Vagina (tissue), 2 donors: Measurements from ENCODE around the gene LRMDA.

ENCODE experiments used
- POLR2A ChIP-seq, 2 donors: fragments of 450-650 bp; IDR thresholded peaks; one replicate each; pipeline ENCODE4 v1.6.1; 2017; ENCODE audit warnings: antibody characterized with exemption in 2 of 2, mild to moderate bottlenecking in 2 of 2, moderate library complexity in 2 of 2
- TF ChIP-seq, protein P1 (sequence below), 3 experiments: fragments of 450-650 bp in 2 of 3; fragments of 200-600 bp in 1 of 3; sonication (generic) in 1 of 3; IDR thresholded peaks; one replicate each; pipeline ENCODE4 v1.5.1; 2017 to 2019; ENCODE audit warnings: antibody characterized with exemption in 3 of 3, mild to moderate bottlenecking in 2 of 3, moderate library complexity in 2 of 3

DNA sequence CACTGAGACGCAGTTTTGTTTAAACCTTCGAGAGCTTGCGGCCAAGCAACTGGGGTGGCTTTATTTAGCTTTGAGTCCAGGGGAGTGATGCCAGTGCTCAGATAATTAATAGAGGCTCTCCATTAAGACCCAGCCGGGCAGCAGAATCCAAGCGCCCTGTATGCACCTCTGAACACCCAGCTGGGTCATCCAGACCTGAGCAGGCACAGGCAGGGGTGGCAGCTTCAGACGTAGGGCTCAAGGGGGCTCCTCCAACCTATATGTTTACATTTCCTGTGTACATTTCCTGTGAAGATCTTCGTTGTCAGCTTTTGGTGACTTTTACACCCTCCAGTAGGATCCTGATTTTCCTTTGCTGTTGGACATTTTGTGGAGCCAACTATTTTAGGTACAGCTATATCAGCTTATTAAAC is 719.5 kb downstream of the LRMDA start:
- TF ChIP-seq, protein P1, sequence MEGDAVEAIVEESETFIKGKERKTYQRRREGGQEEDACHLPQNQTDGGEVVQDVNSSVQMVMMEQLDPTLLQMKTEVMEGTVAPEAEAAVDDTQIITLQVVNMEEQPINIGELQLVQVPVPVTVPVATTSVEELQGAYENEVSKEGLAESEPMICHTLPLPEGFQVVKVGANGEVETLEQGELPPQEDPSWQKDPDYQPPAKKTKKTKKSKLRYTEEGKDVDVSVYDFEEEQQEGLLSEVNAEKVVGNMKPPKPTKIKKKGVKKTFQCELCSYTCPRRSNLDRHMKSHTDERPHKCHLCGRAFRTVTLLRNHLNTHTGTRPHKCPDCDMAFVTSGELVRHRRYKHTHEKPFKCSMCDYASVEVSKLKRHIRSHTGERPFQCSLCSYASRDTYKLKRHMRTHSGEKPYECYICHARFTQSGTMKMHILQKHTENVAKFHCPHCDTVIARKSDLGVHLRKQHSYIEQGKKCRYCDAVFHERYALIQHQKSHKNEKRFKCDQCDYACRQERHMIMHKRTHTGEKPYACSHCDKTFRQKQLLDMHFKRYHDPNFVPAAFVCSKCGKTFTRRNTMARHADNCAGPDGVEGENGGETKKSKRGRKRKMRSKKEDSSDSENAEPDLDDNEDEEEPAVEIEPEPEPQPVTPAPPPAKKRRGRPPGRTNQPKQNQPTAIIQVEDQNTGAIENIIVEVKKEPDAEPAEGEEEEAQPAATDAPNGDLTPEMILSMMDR (IDR thresholded peaks at IDR 0.05), result no peak
- no peak for TF ChIP-seq POLR2A (IDR thresholded peaks at IDR 0.05)
